ENCODE results near the gene OTX2.

- no peak for TF ChIP-seq POLR2A (IDR thresholded peaks at IDR 0.05)
- TF ChIP-seq CTCF (IDR thresholded peaks at IDR 0.05): no peak
These were observed 12.5 kb downstream of the OTX2 start for GRCh38 chr14:56797569-56798446.

All from body of pancreas (tissue), 4 donors.